ENCODE results near the gene IYD.

GRCh38 chr6:150324044-150324443, 44.8 kb upstream of the IYD start:
- TF ChIP-seq, protein P1, sequence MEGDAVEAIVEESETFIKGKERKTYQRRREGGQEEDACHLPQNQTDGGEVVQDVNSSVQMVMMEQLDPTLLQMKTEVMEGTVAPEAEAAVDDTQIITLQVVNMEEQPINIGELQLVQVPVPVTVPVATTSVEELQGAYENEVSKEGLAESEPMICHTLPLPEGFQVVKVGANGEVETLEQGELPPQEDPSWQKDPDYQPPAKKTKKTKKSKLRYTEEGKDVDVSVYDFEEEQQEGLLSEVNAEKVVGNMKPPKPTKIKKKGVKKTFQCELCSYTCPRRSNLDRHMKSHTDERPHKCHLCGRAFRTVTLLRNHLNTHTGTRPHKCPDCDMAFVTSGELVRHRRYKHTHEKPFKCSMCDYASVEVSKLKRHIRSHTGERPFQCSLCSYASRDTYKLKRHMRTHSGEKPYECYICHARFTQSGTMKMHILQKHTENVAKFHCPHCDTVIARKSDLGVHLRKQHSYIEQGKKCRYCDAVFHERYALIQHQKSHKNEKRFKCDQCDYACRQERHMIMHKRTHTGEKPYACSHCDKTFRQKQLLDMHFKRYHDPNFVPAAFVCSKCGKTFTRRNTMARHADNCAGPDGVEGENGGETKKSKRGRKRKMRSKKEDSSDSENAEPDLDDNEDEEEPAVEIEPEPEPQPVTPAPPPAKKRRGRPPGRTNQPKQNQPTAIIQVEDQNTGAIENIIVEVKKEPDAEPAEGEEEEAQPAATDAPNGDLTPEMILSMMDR (optimal IDR thresholded peaks at IDR 0.05 in 1 of 3, IDR thresholded peaks at IDR 0.05 in 1 of 3, conservative IDR thresholded peaks at IDR 0.05 in 1 of 3; ENCODE audit: extremely low read depth in 1 of 3, insufficient read depth in 2 of 3, low read length in 3 of 3), result no peak
- TF ChIP-seq EZH2 (IDR thresholded peaks at IDR 0.05; ENCODE audit: low read length), result no peak
